ENCODE data around the gene ETFB. TPM values are rescaled to one million over a fixed set of nuclear protein-coding genes. Genes with fewer than 3 reads are reported as not detected.

ETFB gene
- total and polyA plus RNA-seq, 10 of the 15 experiments (the other 5 are each of a cell fraction or from before 2014, with no cell fraction given): 15.1 to 166 (median 87.8) TPM

- ChIA-PET CTCF (interaction anchor here (1.1 kb wide), 1 partner anchor 44 kb away, joined by 3 read pairs; no protein-coding TSS in a partner anchor), RAD21 (ENCODE audit: unreplicated experiment) (no interaction called here), POLR2A (interaction anchor here (0.6 kb wide), 1 partner anchor 17 kb away, joined by 3 read pairs; no protein-coding TSS in a partner anchor), SMC1A (ENCODE audit: uncharacterized antibody, unreplicated experiment) (interaction anchor here (0.6 kb wide), 1 partner anchor 8 kb away, joined by 3 read pairs; no protein-coding TSS in a partner anchor)
- H3K9ac ChIP-seq (ENCODE audit: control insufficient read depth, insufficient read depth, low read length): no peak overlapping the region
- no TSS peak for BruUV-seq (replicated peaks)
- no peaks in the 10 kb centered on the region for H3K36me3 ChIP-seq (ENCODE audit: control insufficient read depth in 2 of 2, insufficient read depth in 2 of 2, low read length in 1 of 2)
- no peak overlapping the region for H2AFZ ChIP-seq (ENCODE audit: control insufficient read depth, low read depth, low read length)
- H3K27ac ChIP-seq (ENCODE audit: control insufficient read depth, insufficient read depth): no peak overlapping the region
- ATAC-seq: no peak
- no peak for DNase-seq (ENCODE audit: low read depth, low spot score)
- no peak overlapping the region for H3K4me3 ChIP-seq
- no peaks in the 10 kb centered on the region for H3K27me3 ChIP-seq (replicated peaks in 1 of 2; ENCODE audit: control insufficient read depth in 2 of 2, insufficient read depth in 2 of 2, low read length in 1 of 2)
- no peaks in the 10 kb centered on the region for H3K9me3 ChIP-seq (replicated peaks; ENCODE audit: control insufficient read depth, insufficient read depth, low read length)
- peaks cover 4% of the 10 kb centered on the region for H3K4me1 ChIP-seq (ENCODE audit: control insufficient read depth, insufficient read depth, low read length)
- WGBS (ENCODE audit: insufficient coverage, insufficient replicate concordance, low lambda C conversion rate, missing lambda C conversion rate): 57% methylated on average over 4 of the region's 4 CpGs
- H4K20me1 ChIP-seq (ENCODE audit: control insufficient read depth, insufficient read depth): no peaks in the 10 kb centered on the region
- FAIRE-seq: no peak
- TF ChIP-seq YY1 (IDR thresholded peaks at IDR 0.05; ENCODE audit: low read depth, low read length): no peak
- TF ChIP-seq SMARCA5 (IDR thresholded peaks at IDR 0.05): no peak
- TF ChIP-seq RB1 (IDR thresholded peaks at IDR 0.05; ENCODE audit: borderline replicate concordance): no peak
- TF ChIP-seq ATF7 (IDR thresholded peaks at IDR 0.05; ENCODE audit: low read depth): no peak
- in situ Hi-C loops (cut with MboI) (loop anchor here (25.0 kb wide), 1 partner anchor 1155 kb away; the partner anchor contains the start of gene ZNF808), intact Hi-C loops (cut with micrococcal nuclease; ENCODE audit: unreplicated experiment) (no loop called here)
- H3K79me2 ChIP-seq (ENCODE audit: control insufficient read depth, insufficient read depth, low read length): no peaks in the 10 kb centered on the region
- H3K4me2 ChIP-seq (ENCODE audit: control insufficient read depth, insufficient read depth): no peak overlapping the region
Observed at GRCh38 chr19:51382004-51382403, 15.8 kb upstream of the ETFB start.

- H3K36me3 ChIP-seq (ENCODE audit: control insufficient read depth in 2 of 2, insufficient read depth in 2 of 2, low read length in 1 of 2): no peaks in the 10 kb centered on the region
- no peak overlapping the region for H3K4me2 ChIP-seq (ENCODE audit: control insufficient read depth, insufficient read depth)
- DNase-seq (ENCODE audit: low read depth, low spot score): no peak
- no peaks in the 10 kb centered on the region for H3K9me3 ChIP-seq (replicated peaks; ENCODE audit: control insufficient read depth, insufficient read depth, low read length)
- SMC1A ChIA-PET (ENCODE audit: uncharacterized antibody, unreplicated experiment): no interaction called here
- FAIRE-seq: no peak
- intact Hi-C loops (cut with micrococcal nuclease; ENCODE audit: unreplicated experiment): no loop called here
- H3K4me3 ChIP-seq: no peak overlapping the region
- CTCF ChIA-PET: interaction anchor here (0.6 kb wide), 1 partner anchor 8 kb away, joined by 3 read pairs; no protein-coding TSS in a partner anchor
- H3K27ac ChIP-seq (ENCODE audit: control insufficient read depth, insufficient read depth): no peak overlapping the region
- no peak overlapping the region for H2AFZ ChIP-seq (ENCODE audit: control insufficient read depth, low read depth, low read length)
- no TSS peak for BruUV-seq (replicated peaks)
- 84% methylated on average over 9 of the region's 9 CpGs for WGBS (ENCODE audit: insufficient coverage, insufficient replicate concordance, low lambda C conversion rate, missing lambda C conversion rate)
- H4K20me1 ChIP-seq (ENCODE audit: control insufficient read depth, insufficient read depth): no peaks in the 10 kb centered on the region
- peaks cover 5% of the 10 kb centered on the region for H3K4me1 ChIP-seq (ENCODE audit: control insufficient read depth, insufficient read depth, low read length)
- RAD21 ChIA-PET (ENCODE audit: unreplicated experiment): no interaction called here
- no peaks in the 10 kb centered on the region for H3K79me2 ChIP-seq (ENCODE audit: control insufficient read depth, insufficient read depth, low read length)
- H3K9ac ChIP-seq (ENCODE audit: control insufficient read depth, insufficient read depth, low read length): no peak overlapping the region
- in situ Hi-C loops (cut with MboI): loop anchor here (25.0 kb wide), 1 partner anchor 1157 kb away; the partner anchor contains the start of gene ZNF808
- POLR2A ChIA-PET: no interaction called here
- H3K27me3 ChIP-seq (replicated peaks in 1 of 2; ENCODE audit: control insufficient read depth in 2 of 2, insufficient read depth in 2 of 2, low read length in 1 of 2): no peaks in the 10 kb centered on the region
- no peak for ATAC-seq
- no peak for TF ChIP-seq ELK1 (IDR thresholded peaks at IDR 0.05; ENCODE audit: low read depth, low read length)
- TF ChIP-seq SMAD5 (IDR thresholded peaks at IDR 0.05; ENCODE audit: low read depth): no peak
- no peak for TF ChIP-seq WRNIP1 (IDR thresholded peaks at IDR 0.05; ENCODE audit: borderline replicate concordance, low read depth, low read length)
- TF ChIP-seq JUNB (IDR thresholded peaks at IDR 0.05): no peak
- no peak for TF ChIP-seq BHLHE40 (IDR thresholded peaks at IDR 0.05; ENCODE audit: borderline replicate concordance in 1 of 2, low read depth in 2 of 2, low read length in 1 of 2)
- no peak for TF ChIP-seq GATAD2B (conservative IDR thresholded peaks at IDR 0.05; ENCODE audit: low read depth)
- TF ChIP-seq NBN (IDR thresholded peaks at IDR 0.05): no peak
- no peak for TF ChIP-seq NRF1 (conservative IDR thresholded peaks at IDR 0.05; ENCODE audit: low read depth, low read length)
- no peak for TF ChIP-seq USF1 (IDR thresholded peaks at IDR 0.05; ENCODE audit: borderline replicate concordance, extremely low read length, insufficient read depth, low read depth, low read length)
- no peak for TF ChIP-seq IRF5 (IDR thresholded peaks at IDR 0.05; ENCODE audit: borderline replicate concordance)
- TF ChIP-seq POU2F2 (IDR thresholded peaks at IDR 0.05; ENCODE audit: borderline replicate concordance, low read depth, low read length): no peak
- TF ChIP-seq SREBF2 (IDR thresholded peaks at IDR 0.05; ENCODE audit: low read length): no peak
Observed at GRCh38 chr19:51380379-51380778, 14.2 kb upstream of the ETFB start.
